Subcutaneous abdominal adipose tissue (tissue), 5 donors: Measurements from ENCODE around the gene RPS6KC1.
"Not testable (repeated sequence)": the region's sequence is repeated elsewhere in the genome, so short reads cannot be mapped to it uniquely, and the experiment has no call there.

ENCODE experiments used
- H3K27ac ChIP-seq: one replicate; pipeline ENCODE4 v1.7.0; 2013; ENCODE audit warnings: low read depth, mild to moderate bottlenecking, inconsistent platforms, low read length, moderate library complexity
- H3K27me3 ChIP-seq, 5 donors: one replicate each; pipeline ENCODE4 v1.7.0; 2013; ENCODE audit warnings: low read length in 5 of 5, inconsistent platforms in 1 of 5; ENCODE audit not compliant: control insufficient read depth in 5 of 5, insufficient read depth in 4 of 5
- H3K36me3 ChIP-seq, 5 donors: one replicate each; pipeline ENCODE4 v1.7.0; 2013; ENCODE audit warnings: low read length in 5 of 5; ENCODE audit not compliant: control insufficient read depth in 5 of 5, insufficient read depth in 5 of 5
- H3K4me1 ChIP-seq, 5 donors: one replicate each; pipeline ENCODE4 v1.7.0; 2013; ENCODE audit warnings: low read length in 5 of 5, mild to moderate bottlenecking in 3 of 5, moderate library complexity in 1 of 5; ENCODE audit not compliant: control insufficient read depth in 5 of 5, insufficient read depth in 5 of 5
- H3K4me3 ChIP-seq, 5 donors: one replicate each; pipeline ENCODE4 v1.7.0; 2013; ENCODE audit warnings: low read length in 5 of 5, low read depth in 1 of 5
- H3K9ac ChIP-seq, 5 donors: one replicate each; pipeline ENCODE4 v1.7.0; 2013; ENCODE audit warnings: low read length in 5 of 5, mild to moderate bottlenecking in 4 of 5, moderate library complexity in 3 of 5
- H3K9me3 ChIP-seq, 5 donors: one replicate each; pipeline ENCODE4 v1.7.0; 2013; ENCODE audit warnings: low read length in 5 of 5; ENCODE audit not compliant: control insufficient read depth in 5 of 5
- donor health status: healthy.
- donor health status: healthy.
- donor health status: healthy.
- donor health status: healthy.
- donor health status: healthy.

The RPS6KC1 gene

GRCh38 chr1:213051127-213051880, at the start of gene RPS6KC1:
RPS6KC1 (plus strand) TSS chr1:213051241; CDS start chr1:213051405, 164 bp downstream.
- Histone ChIP-seq H3K4me3 (peak within 1 kb of the TSS; percentile 76 to 98 (median 93)), H3K4me1 (peaks cover 0 to 23% (median 17%) of the 10 kb centered on the region in 5 donors), H3K9ac (peak within 1 kb of the TSS in 4 of 5 donors; percentile 75 to 90 (median 82)), H3K27ac (peak within 1 kb of the TSS; percentile 75), H3K9me3 (no peaks in the 10 kb centered on the region), H3K36me3 (no peaks in the 10 kb centered on the region), H3K27me3 (peaks cover 0 to 6% (median 0%) of the 10 kb centered on the region in 5 donors)

- Histone ChIP-seq H3K4me1 (no peaks in the 10 kb centered on the region), H3K9me3 (no peaks in the 10 kb centered on the region), H3K27ac (no peak overlapping the region), H3K9ac (no peak overlapping the region), H3K4me3 (no peak overlapping the region), H3K36me3 (peaks cover 42 to 70% (median 48%) of the 10 kb centered on the region in 5 donors), H3K27me3 (no peaks in the 10 kb centered on the region)
Measured at GRCh38 chr1:213003256-213003655, 47.8 kb upstream of the RPS6KC1 start.

- no peak overlapping the region for H3K27ac ChIP-seq
- H3K4me3 ChIP-seq: no peak overlapping the region
- no peaks in the 10 kb centered on the region for H3K9me3 ChIP-seq
- no peaks in the 10 kb centered on the region for H3K27me3 ChIP-seq
- H3K36me3 ChIP-seq: peaks cover 26 to 53% (median 42%) of the 10 kb centered on the region in 5 donors
- H3K9ac ChIP-seq: no peak overlapping the region
- no peaks in the 10 kb centered on the region for H3K4me1 ChIP-seq
Measured at GRCh38 chr1:213008564-213008963, 42.5 kb upstream of the RPS6KC1 start.

- Histone ChIP-seq H3K27me3 (no peaks in the 10 kb centered on the region), H3K4me1 (peaks cover 2 to 18% (median 12%) of the 10 kb centered on the region in 5 donors), H3K36me3 (peaks cover 2 to 16% (median 6%) of the 10 kb centered on the region in 5 donors), H3K27ac (peak overlapping the region; percentile 88), H3K9ac (peak overlapping the region; percentile 52 to 94 (median 86)), H3K4me3 (peak overlapping the region; percentile 67 to 95 (median 92)), H3K9me3 (no peaks in the 10 kb centered on the region)
Measured at GRCh38 chr1:213014642-213015041, 36.4 kb upstream of the RPS6KC1 start.

GRCh38 chr1:213015099-213016050, 35.7 kb upstream of the RPS6KC1 start, which contains the start of gene ANGEL2:
ANGEL2 (minus strand) TSS chr1:213015867; CDS start chr1:213015671, 196 bp downstream.
- H3K27ac ChIP-seq: peak within 1 kb of the TSS; percentile 88
- H3K9ac ChIP-seq: peak within 1 kb of the TSS; percentile 73 to 94 (median 86)
- H3K4me3 ChIP-seq: peak within 1 kb of the TSS; percentile 69 to 95 (median 92)
- peaks cover 2 to 18% (median 12%) of the 10 kb centered on the region in 5 donors for H3K4me1 ChIP-seq
- peaks cover 2 to 16% (median 6%) of the 10 kb centered on the region in 5 donors for H3K36me3 ChIP-seq
- no peaks in the 10 kb centered on the region for H3K9me3 ChIP-seq
- no peaks in the 10 kb centered on the region for H3K27me3 ChIP-seq

GRCh38 chr1:213017447-213018273, 33.4 kb upstream of the RPS6KC1 start:
- Histone ChIP-seq H3K27ac (no peak overlapping the region), H3K27me3 (no peaks in the 10 kb centered on the region), H3K4me3 (no peak overlapping the region), H3K36me3 (peaks cover 0 to 3% (median 0%) of the 10 kb centered on the region in 5 donors), H3K4me1 (peaks cover 2 to 18% (median 12%) of the 10 kb centered on the region in 5 donors), H3K9ac (no peak overlapping the region), H3K9me3 (no peaks in the 10 kb centered on the region)

- Histone ChIP-seq H3K9ac (no peak overlapping the region), H3K36me3 (no peaks in the 10 kb centered on the region), H3K27ac (no peak overlapping the region), H3K9me3 (no peaks in the 10 kb centered on the region), H3K27me3 (peaks cover 0 to 4% (median 0%) of the 10 kb centered on the region in 5 donors), H3K4me3 (no peak overlapping the region), H3K4me1 (peaks cover 1 to 11% (median 7%) of the 10 kb centered on the region in 5 donors)
Measured at GRCh38 chr1:213019450-213019849, 31.6 kb upstream of the RPS6KC1 start.

GRCh38 chr1:213020016-213020415, 31.0 kb upstream of the RPS6KC1 start:
- H3K4me1 ChIP-seq: peaks cover 0 to 5% (median under 1%) of the 10 kb centered on the region in 5 donors
- H3K27me3 ChIP-seq: peaks cover 0 to 4% (median 0%) of the 10 kb centered on the region in 5 donors
- no peak overlapping the region for H3K9ac ChIP-seq
- no peak overlapping the region for H3K4me3 ChIP-seq
- no peaks in the 10 kb centered on the region for H3K36me3 ChIP-seq
- H3K9me3 ChIP-seq: no peaks in the 10 kb centered on the region
- no peak overlapping the region for H3K27ac ChIP-seq

- not testable (repeated sequence) for H3K4me1 ChIP-seq, H3K4me3 ChIP-seq, H3K9me3 ChIP-seq, H3K36me3 ChIP-seq, H3K27ac ChIP-seq, H3K9ac ChIP-seq, H3K27me3 ChIP-seq
Measured at GRCh38 chr1:213027024-213027423, 24.0 kb upstream of the RPS6KC1 start.
